AG04449 (cell line): ENCODE data around the gene ANXA7.

Experiments
- CTCF ChIA-PET: fragments of 350-600 bp; formaldehyde crosslinking; extraction: SDS; loops from one replicate; lab custom pipeline; 2021; ENCODE audit warnings: antibody characterized with exemption; lab: Yijun Ruan, JAX
- POLR2A ChIA-PET: fragments of 400-600, 350-600 bp; formaldehyde crosslinking; extraction: SDS; loops from one replicate; lab custom pipeline; 2020; ENCODE audit warnings: antibody characterized with exemption, inconsistent platforms; lab: Yijun Ruan, JAX
- DNase-seq: peaks from one replicate; pipeline ENCODE4 v3.0.0-alpha.2; 2010; ENCODE audit warnings: low read depth, low spot score
- H3K4me3 ChIP-seq: 2 replicates; pipeline ENCODE4 v1.5.1; 2011; ENCODE audit warnings: low read depth, mild to moderate bottlenecking, control low read depth, low read length
- TF ChIP-seq, protein P1 (sequence below): IDR thresholded peaks from one replicate; pipeline ENCODE4 v1.5.1; 2011; ENCODE audit warnings: mild to moderate bottlenecking, moderate library complexity, low read length, control low read depth, inconsistent platforms; ENCODE audit not compliant: insufficient read depth; ENCODE audit errors: missing control alignments

ANXA7 gene

DNA sequence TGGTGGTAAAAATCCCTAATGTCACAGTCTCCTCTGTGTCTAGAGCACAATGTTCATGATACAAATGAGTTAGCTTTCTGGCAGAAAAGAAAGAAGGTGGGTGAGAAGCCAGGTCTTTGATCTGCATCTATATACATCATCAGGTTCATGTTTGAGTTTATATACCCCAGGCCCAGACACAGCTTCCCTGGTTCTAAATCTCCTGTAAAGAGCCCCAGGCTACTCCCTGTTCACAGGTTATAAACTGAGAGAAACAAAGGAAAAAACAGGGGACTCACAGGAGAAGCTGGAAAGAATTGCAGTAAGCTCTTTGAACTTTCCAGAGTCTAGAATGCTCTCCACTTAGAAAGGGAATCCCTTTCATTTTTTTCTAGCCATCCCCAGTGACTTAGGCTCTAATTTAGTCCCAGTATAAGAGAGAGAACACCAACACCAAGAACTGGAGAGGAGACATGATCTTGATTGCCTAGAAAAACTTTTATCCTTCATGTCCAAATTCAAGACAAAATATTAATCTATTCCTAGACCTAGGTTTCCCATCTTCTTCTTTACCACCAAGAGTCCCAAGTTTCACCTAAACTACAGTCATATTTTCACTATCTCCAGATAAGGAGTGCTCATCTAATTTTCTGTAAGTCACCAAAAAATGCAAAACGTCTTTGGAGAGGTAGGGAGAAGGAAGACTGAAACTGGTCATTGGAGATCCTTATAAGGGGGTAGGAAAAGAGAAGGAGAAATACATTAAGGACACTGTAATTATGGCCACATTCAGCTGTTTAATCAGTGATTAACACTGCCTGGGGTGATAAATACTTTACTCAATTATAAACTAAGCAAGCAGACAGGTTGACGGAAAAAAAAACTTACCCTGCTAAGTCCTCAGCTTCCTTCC, 19.0 kb upstream of the ANXA7 start:
- CTCF ChIA-PET: no interaction called here
- POLR2A ChIA-PET: no interaction called here
- no peak for DNase-seq
- no peak overlapping the region for H3K4me3 ChIP-seq
- TF ChIP-seq, protein P1, sequence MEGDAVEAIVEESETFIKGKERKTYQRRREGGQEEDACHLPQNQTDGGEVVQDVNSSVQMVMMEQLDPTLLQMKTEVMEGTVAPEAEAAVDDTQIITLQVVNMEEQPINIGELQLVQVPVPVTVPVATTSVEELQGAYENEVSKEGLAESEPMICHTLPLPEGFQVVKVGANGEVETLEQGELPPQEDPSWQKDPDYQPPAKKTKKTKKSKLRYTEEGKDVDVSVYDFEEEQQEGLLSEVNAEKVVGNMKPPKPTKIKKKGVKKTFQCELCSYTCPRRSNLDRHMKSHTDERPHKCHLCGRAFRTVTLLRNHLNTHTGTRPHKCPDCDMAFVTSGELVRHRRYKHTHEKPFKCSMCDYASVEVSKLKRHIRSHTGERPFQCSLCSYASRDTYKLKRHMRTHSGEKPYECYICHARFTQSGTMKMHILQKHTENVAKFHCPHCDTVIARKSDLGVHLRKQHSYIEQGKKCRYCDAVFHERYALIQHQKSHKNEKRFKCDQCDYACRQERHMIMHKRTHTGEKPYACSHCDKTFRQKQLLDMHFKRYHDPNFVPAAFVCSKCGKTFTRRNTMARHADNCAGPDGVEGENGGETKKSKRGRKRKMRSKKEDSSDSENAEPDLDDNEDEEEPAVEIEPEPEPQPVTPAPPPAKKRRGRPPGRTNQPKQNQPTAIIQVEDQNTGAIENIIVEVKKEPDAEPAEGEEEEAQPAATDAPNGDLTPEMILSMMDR: no peak

DNA sequence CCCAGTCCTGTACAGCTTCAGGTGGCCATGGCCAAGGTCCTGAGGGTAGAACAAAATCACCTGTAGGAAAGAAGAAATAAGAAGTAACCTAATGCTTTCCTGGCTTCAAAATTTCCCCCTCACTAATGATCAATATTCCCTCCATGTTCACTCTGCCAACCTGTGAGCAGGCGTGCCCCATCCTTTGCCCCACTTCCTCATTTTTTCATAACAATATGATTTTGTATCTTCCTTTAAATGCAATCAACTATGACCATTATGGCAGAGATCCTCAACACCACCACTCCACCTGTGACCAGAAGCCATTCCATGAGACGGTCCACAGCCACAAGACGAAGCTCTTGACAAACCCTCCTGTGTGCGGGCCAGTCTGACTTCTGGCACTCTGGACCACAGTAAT, 12.5 kb upstream of the ANXA7 start:
- TF ChIP-seq, protein P1: no peak
- ChIA-PET CTCF (no interaction called here), POLR2A (no interaction called here)
- H3K4me3 ChIP-seq: no peak overlapping the region
- no peak for DNase-seq

DNA sequence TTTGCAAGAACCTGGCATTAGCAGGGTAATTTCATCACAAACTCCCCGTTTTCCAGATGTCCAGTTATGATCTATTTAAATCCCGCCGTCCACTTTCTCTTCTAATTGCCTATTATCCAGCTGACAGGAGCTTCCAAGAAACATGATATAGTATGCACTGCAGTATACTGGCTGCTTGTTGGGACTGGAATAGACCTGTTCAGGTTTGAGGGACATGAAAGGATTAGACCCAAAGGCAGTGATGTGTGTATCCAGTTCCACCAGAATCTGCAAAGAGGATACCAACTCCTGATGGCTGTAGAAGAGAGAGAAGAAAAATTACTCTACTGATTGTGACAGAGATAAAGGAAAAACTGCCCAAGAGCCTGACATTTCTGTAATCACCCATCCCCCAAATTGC, 10.6 kb upstream of the ANXA7 start:
- POLR2A ChIA-PET: no interaction called here
- CTCF ChIA-PET: interaction anchor here (1.2 kb wide), 1 partner anchor 18 kb away, joined by 3 read pairs; no protein-coding TSS in a partner anchor
- TF ChIP-seq, protein P1: no peak
- no peak for DNase-seq
- H3K4me3 ChIP-seq: no peak overlapping the region

DNA sequence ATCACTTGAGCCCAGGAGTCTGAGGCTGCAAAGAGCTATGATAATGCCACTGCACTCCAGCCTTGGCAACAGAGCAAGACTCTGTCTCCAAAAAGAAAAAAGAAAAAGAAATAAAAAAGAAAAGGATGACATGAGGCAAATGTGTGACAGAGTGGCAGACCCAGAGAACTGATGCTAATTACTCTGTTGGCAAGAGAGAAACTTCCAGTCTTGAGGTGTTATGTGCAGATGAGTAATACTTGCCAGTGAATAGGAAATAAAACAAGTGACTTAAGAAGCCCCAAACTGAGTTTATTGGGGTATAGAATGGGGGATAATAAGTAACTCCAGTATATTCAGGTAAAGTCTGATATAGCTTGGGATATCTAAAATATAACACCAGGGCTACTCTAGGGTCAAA, 9.5 kb upstream of the ANXA7 start:
- no peak overlapping the region for H3K4me3 ChIP-seq
- DNase-seq: no peak
- ChIA-PET CTCF (interaction anchor here (1.2 kb wide), 1 partner anchor 19 kb away, joined by 3 read pairs; no protein-coding TSS in a partner anchor), POLR2A (no interaction called here)
- TF ChIP-seq, protein P1: no peak

DNA sequence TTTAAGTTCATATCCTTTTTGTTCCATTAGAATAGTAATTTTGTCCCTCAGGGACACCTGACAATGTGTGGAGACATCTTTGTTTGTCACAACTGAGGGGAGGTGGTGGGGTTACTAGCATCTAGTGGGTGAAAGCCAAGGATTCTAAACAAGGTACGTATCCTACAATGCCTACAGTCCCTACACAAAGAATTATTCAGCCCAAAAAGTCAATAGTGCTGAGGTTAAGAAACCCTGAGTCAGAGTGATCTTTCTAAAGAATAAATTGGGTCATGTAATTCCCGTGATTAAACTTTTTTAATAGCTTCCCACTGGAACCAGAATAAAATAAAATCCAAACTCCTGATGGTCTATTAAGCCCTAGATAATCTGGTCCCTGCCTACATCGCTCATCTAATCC, 2.7 kb upstream of the ANXA7 start:
- no peak overlapping the region for H3K4me3 ChIP-seq
- TF ChIP-seq, protein P1: no peak
- ChIA-PET POLR2A (interaction anchor here (0.7 kb wide), 1 partner anchor 10 kb away, joined by 4 read pairs; no protein-coding TSS in a partner anchor), CTCF (no interaction called here)
- no peak for DNase-seq

DNA sequence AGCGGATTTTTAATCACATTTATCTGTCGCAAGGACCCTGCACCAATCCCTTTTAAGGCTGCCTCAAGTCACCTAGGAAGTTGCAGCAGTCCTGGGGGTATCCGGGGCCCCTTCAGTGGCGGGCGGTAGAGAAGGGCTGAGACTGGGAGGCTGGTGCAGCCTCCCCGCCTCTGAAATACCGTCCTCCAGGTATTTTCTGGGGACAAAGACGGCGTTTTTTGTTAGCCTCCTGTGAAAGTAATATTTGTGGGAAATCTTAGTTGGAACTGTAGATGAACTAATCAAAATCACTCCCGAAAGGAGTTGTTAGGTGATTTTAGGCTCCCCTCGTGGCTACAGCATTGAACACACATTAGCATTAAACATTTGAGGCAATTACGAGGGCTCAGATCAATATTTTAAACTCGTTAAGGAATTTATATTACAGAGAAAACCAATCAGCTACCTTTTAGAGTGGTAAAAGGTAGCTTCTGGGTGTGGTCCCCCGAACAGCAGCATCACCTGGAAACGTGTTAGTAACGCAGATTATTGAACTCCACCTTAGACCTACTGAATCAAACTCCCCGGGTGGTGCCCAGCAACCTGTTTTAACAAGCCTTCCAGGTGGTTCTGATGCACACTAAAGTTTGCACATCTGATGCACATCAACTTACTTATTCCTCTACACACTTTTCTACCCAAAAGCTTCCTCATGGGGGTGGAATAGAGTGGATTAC, 530 bp upstream of the ANXA7 start:
- POLR2A ChIA-PET: interaction anchor here (1.0 kb wide), 1 partner anchor 79 kb away, joined by 3 read pairs; no protein-coding TSS in a partner anchor
- TF ChIP-seq, protein P1: no peak
- CTCF ChIA-PET: no interaction called here
- H3K4me3 ChIP-seq: peak overlapping the region; percentile 93
- DNase-seq: no peak
